ENCODE measurements around the gene RBM3. TPM values are rescaled to one million over a fixed set of nuclear protein-coding genes. Genes with fewer than 3 reads are reported as not detected.

RBM3 gene
- total RNA-seq, 1 experiment from 2014 or later: 233 TPM

- no peaks in the 10 kb centered on the region for H3K9me3 ChIP-seq (ENCODE audit: control insufficient read depth in 1 of 2, insufficient read depth in 1 of 2, low read depth in 1 of 2, low read length in 2 of 2)
- CTCF ChIA-PET: no interaction called here
- peaks cover 5 to 11% of the 10 kb centered on the region in 2 experiments for H3K4me1 ChIP-seq (ENCODE audit: control insufficient read depth in 1 of 2, insufficient read depth in 2 of 2, low read length in 2 of 2)
- no peak for ATAC-seq
- H3K4me3 ChIP-seq (replicated peaks in 1 of 2; ENCODE audit: low read depth in 1 of 2, low read length in 2 of 2): no peak overlapping the region
- POLR2A ChIA-PET: interaction anchor here (0.7 kb wide), 1 partner anchor 17 kb away, joined by 3 read pairs; no protein-coding TSS in a partner anchor
- RAD21 ChIA-PET (ENCODE audit: low non-redundant PET in 1 of 2, low total read pairs in 2 of 2, uncharacterized antibody in 2 of 2, unreplicated experiment in 2 of 2): no interaction called here
- H3K4me2 ChIP-seq (ENCODE audit: low read length): no peak overlapping the region
- no peaks in the 10 kb centered on the region for H4K20me1 ChIP-seq (ENCODE audit: insufficient read depth)
- no peak for DNase-seq (ENCODE audit: low read depth, low spot score)
- no TSS peak for BruUV-seq (replicated peaks)
- no peak overlapping the region for H2AFZ ChIP-seq (ENCODE audit: low read depth, low read length, poor library complexity, severe bottlenecking)
- H3K9me2 ChIP-seq (ENCODE audit: insufficient read depth): no peaks in the 10 kb centered on the region
- no peak overlapping the region for H3K9ac ChIP-seq (ENCODE audit: low read length)
- no peak overlapping the region for H3K27ac ChIP-seq (ENCODE audit: low read depth, low read length)
- intact Hi-C loops (cut with micrococcal nuclease): loop anchor here (10.0 kb wide), 1 partner anchor 104 kb away; the partner anchor contains the start of genes FTSJ1 and SLC38A5
- peaks cover 23 to 34% of the 10 kb centered on the region in 2 experiments; a peak in 3 of 4 replicates for H3K36me3 ChIP-seq (ENCODE audit: control insufficient read depth in 1 of 2, insufficient read depth in 2 of 2, low read length in 2 of 2)
- TF ChIP-seq ZFX (IDR thresholded peaks at IDR 0.05): no peak
- no peak for TF ChIP-seq ZNF274 (IDR thresholded peaks at IDR 0.05; ENCODE audit: low read depth, low read length)
- TF ChIP-seq CEBPB (IDR thresholded peaks at IDR 0.05; ENCODE audit: low read depth): no peak
- TF ChIP-seq YY1 (IDR thresholded peaks at IDR 0.05; ENCODE audit: extremely low read depth, insufficient replicate concordance, low read depth, low read length): no peak
- H3K79me2 ChIP-seq (ENCODE audit: insufficient read depth, low read length): peaks cover 27% of the 10 kb centered on the region
- H3K27me3 ChIP-seq (ENCODE audit: insufficient read depth, low read length): no peaks in the 10 kb centered on the region
Measured at GRCh38 chrX:48579259-48579658, 5.0 kb downstream of the RBM3 start.

- Histone ChIP-seq H2AFZ (ENCODE audit: low read depth, low read length, poor library complexity, severe bottlenecking) (no peak overlapping the region), H3K4me2 (ENCODE audit: low read length) (no peak overlapping the region), H3K9ac (ENCODE audit: low read length) (no peak overlapping the region), H3K27ac (ENCODE audit: low read depth, low read length) (no peak overlapping the region), H3K4me1 (ENCODE audit: control insufficient read depth in 1 of 2, insufficient read depth in 2 of 2, low read length in 2 of 2) (peaks cover 3 to 5% of the 10 kb centered on the region in 2 experiments), H3K79me2 (ENCODE audit: insufficient read depth, low read length) (peaks cover 18% of the 10 kb centered on the region), H3K36me3 (ENCODE audit: control insufficient read depth in 1 of 2, insufficient read depth in 2 of 2, low read length in 2 of 2) (peaks cover 19 to 27% of the 10 kb centered on the region in 2 experiments; a peak in 3 of 4 replicates), H3K4me3 (replicated peaks in 1 of 2; ENCODE audit: low read depth in 1 of 2, low read length in 2 of 2) (no peak overlapping the region), H3K27me3 (ENCODE audit: insufficient read depth, low read length) (no peaks in the 10 kb centered on the region), H4K20me1 (ENCODE audit: insufficient read depth) (no peaks in the 10 kb centered on the region), H3K9me2 (ENCODE audit: insufficient read depth) (no peaks in the 10 kb centered on the region), H3K9me3 (ENCODE audit: control insufficient read depth in 1 of 2, insufficient read depth in 1 of 2, low read depth in 1 of 2, low read length in 2 of 2) (no peaks in the 10 kb centered on the region)
- intact Hi-C loops (cut with micrococcal nuclease): no loop called here
- ChIA-PET RAD21 (ENCODE audit: low non-redundant PET in 1 of 2, low total read pairs in 2 of 2, uncharacterized antibody in 2 of 2, unreplicated experiment in 2 of 2) (no interaction called here), CTCF (no interaction called here), POLR2A (no interaction called here)
- DNase-seq (ENCODE audit: low read depth, low spot score) (no peak), ATAC-seq (no peak)
- BruUV-seq (replicated peaks): no TSS peak
- TF ChIP-seq, protein P1, sequence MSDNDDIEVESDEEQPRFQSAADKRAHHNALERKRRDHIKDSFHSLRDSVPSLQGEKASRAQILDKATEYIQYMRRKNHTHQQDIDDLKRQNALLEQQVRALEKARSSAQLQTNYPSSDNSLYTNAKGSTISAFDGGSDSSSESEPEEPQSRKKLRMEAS (IDR thresholded peaks at IDR 0.05): no peak
- TF ChIP-seq EZH2phosphoT487 (IDR thresholded peaks at IDR 0.05; ENCODE audit: borderline replicate concordance) (no peak), SP1 (IDR thresholded peaks at IDR 0.05; ENCODE audit: low read depth) (no peak), ZNF274 (IDR thresholded peaks at IDR 0.05; ENCODE audit: low read depth, low read length) (no peak), CEBPB (IDR thresholded peaks at IDR 0.05; ENCODE audit: low read depth) (no peak), EZH2 (IDR thresholded peaks at IDR 0.05) (no peak), ELF1 (IDR thresholded peaks at IDR 0.05; ENCODE audit: borderline replicate concordance, low read depth) (no peak)
Measured at GRCh38 chrX:48580662-48581061, 6.4 kb downstream of the RBM3 start.
